LoVo (cell line): Measurements from ENCODE around the gene BLOC1S3.

ENCODE experiments used
- DNase-seq: peaks from one replicate; pipeline ENCODE4 v3.0.0-alpha.2; 2016; ENCODE audit warnings: low spot score

Gene BLOC1S3

GRCh38 chr19:45182758-45183157, 4.2 kb downstream of the BLOC1S3 start:
- DNase-seq = no peak

DNA sequence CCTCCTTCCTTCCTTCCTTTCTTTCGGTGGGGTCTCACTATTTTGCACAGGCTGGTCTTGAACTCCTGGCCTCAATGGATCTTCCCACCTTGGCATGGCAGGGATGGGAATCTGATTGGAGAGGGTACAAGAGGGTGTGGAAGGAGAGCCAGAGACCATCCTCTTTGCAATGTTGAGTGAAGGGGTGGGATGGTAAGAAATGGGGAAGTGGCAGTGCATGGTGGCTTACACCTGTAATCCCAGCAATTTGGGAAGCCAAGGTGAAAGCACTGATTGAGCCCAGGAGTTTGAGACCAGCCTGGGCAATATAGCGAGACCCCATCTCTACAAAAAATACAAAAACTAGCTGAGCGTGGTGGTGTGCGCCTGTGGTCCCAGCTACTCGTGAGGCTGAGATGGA, 5.5 kb downstream of the BLOC1S3 start:
- DNase-seq = no peak

- no peak for DNase-seq
These were observed 8.1 kb downstream of the BLOC1S3 start for GRCh38 chr19:45186509-45187334.

GRCh38 chr19:45187421-45188100, 9.0 kb downstream of the BLOC1S3 start:
- DNase-seq = peak; percentile 29

- DNase-seq = no peak
These were observed 11.4 kb downstream of the BLOC1S3 start for GRCh38 chr19:45189971-45190370.

- no peak for DNase-seq
These were observed 12.8 kb downstream of the BLOC1S3 start for GRCh38 chr19:45191375-45191774.

- no peak for DNase-seq
These were observed 17.2 kb downstream of the BLOC1S3 start for GRCh38 chr19:45195764-45196163.

- DNase-seq = no peak
These were observed 22.0 kb downstream of the BLOC1S3 start for GRCh38 chr19:45200568-45200967.

DNA sequence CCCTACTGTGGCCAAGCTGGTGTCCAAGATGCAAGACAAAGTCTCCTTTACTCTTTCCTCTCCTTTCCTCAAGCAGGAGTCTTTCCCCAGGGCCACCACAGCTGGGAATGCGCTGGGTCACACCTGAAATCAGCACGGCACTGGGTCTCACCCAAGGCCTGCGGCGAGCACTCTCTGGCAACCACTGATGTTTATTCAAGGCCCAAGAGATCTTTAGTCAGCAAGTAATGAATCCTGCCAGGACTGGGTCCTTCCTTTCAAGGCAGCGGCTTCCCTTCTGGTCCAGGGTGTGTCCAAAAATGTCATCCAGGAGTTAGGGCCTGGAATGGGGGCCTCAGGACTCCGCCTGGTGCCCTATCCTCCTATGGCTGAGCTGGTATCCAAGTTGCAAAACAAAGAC, 24.1 kb downstream of the BLOC1S3 start:
- DNase-seq = no peak

- DNase-seq = no peak
These were observed 27.2 kb downstream of the BLOC1S3 start for GRCh38 chr19:45205810-45206209.

DNA sequence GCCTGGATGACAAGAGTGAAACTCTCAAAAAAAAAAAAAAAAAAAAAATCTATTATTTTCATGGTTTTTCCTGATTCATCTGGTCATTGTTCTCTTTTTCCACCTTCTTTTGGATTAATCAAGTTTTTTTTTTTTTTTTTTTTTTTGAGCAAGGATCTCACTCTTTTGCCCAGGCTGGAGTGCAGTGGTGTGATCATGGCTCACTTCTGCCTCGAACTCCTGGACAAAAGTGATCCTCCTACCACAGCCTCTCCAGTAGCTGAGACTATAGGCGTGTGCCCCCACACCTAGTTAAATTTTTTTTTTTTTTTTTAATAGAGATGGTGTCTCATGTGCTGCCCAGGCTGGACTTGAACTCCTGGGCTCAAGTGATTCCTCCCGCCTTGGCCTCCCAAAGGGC, 27.7 kb downstream of the BLOC1S3 start:
- DNase-seq = no peak

- no peak for DNase-seq
These were observed 33.3 kb downstream of the BLOC1S3 start for GRCh38 chr19:45211751-45212381.

DNA sequence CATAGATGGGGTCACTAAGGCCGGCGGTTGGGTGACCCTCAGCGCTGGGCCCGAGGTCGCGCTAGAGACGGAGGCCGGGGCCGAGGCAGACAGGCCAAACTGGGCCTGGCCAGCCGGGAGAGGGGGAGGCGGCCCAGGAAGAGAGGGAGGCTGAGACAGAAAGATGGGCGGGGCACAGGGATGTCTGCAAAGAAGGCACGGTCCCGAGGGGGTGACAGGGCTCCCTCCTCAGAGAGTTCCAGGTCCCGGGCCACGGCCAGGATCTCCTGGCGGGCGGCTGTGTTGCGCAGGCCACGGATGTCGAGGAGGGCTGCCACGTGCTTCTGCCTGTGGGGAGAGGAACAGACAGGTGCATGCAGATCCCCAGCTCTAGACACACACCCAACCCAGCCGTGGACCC, 34.4 kb downstream of the BLOC1S3 start:
- no peak for DNase-seq

- DNase-seq = no peak
These were observed 37.0 kb downstream of the BLOC1S3 start for GRCh38 chr19:45215391-45216191.

DNA sequence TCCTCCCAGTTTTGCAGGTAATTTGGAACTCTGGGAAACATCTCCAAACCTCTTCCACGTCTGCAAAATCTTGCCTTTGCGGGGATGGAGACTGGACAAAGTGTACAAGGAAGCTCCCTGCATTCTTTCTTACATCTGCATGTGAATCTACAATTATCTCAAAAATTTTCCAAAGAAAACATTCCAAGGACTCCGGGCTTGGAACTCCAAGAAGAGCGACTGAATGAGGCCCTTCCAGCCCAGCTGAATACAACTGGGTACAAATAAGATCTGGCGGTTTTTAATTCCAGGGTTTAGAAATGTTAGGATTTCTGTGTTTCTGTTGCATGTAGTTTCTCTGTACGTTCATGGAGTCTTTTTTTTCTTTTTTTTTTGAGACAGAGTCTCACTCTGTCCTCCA, 38.1 kb downstream of the BLOC1S3 start:
- DNase-seq = no peak

DNA sequence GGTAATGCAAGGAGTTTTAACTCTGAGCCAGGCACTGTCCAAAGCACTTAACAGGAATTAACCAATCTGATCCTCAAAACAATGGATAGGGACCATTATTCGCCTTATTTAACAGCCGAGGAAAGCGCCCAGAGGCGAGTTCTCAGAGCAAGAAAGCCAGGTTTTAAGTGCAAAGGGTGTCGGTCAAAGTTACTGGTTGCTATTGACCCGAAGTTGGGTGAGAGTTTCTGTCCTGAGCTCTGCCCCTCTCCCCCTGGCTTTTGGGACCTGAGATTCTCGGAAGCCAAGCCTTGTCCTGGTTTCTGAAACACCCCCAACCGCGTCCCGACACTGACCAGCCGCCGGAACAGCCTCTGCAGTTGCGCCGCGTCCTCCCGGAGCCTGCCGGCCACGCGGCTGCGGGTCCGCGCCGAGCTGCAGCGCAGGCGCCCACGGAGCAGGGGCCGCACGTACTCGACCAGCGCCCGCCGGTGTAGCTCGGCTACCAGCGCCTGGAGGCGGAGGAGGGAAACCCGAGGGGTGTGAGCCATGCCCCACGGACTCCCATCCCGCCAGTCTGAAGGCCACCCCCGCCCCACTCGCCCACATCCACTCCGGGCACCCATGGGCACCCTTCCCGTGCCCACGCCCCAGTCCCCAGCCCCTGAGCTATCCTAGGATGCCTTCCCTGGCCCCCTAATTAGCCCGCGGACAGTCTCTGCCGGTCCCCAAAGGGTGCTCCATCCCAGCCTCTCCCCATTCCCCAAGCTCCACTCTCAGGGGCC, 38.8 kb downstream of the BLOC1S3 start:
- no peak for DNase-seq

GRCh38 chr19:45217957-45218334, 39.4 kb downstream of the BLOC1S3 start:
- no peak for DNase-seq

DNA sequence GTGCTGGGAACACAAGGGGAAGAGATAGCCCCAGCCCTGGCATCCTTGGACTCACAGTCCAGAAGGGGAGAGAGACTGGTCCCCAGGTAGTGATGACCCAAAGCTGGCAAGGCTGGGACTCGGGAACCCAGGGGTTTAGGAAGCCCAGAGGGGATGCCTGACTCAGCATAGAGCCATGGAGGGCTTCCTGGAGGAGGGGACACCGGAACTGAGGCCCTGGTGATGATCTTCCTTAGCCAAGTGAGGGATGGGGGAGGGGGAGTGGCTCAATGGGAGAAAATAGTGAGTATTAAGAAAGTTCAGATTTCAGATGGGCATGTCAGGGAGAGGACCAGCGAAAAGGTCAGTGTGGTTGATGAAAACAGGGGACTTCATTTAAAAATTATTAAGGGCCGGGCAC, 39.8 kb downstream of the BLOC1S3 start:
- no peak for DNase-seq

GRCh38 chr19:45218911-45219743, 40.5 kb downstream of the BLOC1S3 start:
- DNase-seq = no peak

DNA sequence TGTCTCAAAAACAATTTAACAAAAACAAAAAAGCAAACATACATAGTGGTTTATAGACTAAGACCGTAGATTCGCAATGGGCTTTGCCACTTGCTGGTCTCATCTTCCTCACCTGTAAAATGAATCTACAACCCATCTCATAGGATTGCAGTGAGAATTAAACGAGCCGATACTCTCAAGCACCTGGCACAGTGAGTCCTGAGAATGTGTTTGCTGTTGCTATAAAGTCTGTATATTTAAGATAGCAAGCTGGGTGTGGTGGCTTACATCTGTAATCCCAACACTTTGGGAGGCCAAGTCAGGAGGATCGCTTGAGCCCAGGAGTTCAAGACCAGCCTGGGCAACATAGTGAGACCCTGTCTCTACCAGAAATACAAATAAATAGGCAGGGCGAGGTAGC, 44.1 kb downstream of the BLOC1S3 start:
- DNase-seq = no peak

- DNase-seq = no peak
These were observed 45.3 kb downstream of the BLOC1S3 start for GRCh38 chr19:45223879-45224278.
